NCI-H748 treated with DMSO at 0.1 percent for 48 hours (cell line): ENCODE data around the gene METTL6.
"Not testable (repeated sequence)": the region's sequence is repeated elsewhere in the genome, so short reads cannot be mapped to it uniquely, and the experiment has no call there.

Experiments used
- DNase-seq: peaks from one replicate; lab custom pipeline; 2025; lab: John Stamatoyannopoulos, UW

The METTL6 gene

GRCh38 chr3:15451216-15452113, 24.1 kb upstream of the METTL6 start:
- no peak for DNase-seq

DNA sequence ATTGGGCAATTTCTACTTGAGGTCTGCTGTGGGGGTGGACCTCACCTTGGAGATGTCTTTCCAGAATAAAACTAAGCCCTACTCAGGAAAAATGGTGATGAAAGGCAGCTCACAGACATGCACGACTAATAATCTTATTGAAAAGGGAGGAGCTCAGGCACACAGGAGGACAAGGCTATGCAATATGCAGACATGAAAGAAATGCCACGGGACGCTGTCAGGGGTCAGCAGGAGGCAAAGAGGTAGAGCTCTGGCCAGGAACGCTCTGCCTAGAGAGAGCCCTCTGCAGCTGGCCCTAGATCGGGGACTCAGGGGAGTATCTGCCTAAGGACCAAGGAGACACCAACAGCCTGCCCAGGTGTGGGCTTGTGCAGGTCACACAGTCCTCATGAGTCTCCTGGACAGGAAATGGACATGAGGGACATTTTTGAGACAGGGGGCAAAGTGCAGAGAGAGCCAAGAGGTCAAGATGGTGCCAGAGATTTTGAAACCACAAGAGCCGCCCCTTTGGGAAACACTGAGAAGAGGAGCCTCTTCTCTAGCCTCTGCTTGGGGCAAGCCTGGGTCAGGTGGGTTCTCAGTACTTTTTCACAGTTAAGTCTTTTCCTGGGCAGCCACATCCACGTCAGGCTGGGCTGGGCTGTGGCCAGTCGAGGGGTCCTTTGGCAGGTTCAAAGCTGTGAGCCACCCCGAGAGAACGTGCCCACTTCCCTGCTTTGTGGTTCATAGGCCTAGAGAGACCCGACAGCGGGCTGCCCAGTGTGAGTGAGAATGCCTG, 23.3 kb upstream of the METTL6 start:
- DNase-seq = no peak

- DNase-seq = no peak
Observed at GRCh38 chr3:15449489-15450224, 22.3 kb upstream of the METTL6 start.

GRCh38 chr3:15443826-15444524, 16.6 kb upstream of the METTL6 start:
- no peak for DNase-seq

DNA sequence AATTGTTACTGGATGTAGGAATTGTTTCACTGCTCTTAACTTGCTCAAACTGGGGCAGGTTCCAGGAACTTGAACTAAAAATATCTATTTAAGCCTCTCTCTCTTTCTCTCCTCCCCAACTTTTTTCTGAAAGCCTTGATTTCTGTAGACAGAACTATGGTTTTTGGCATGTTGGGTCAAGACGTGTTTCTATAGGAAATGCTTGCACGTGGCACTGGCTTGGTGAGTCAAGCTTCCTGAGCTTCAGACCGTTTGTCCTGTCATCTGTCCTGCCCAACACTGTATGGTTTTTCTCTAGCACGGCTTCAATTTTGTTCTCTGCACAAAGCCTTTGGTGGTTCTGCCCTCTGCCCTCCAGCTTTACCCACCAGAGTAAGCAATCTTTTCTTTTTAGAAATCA, 13.5 kb upstream of the METTL6 start:
- DNase-seq = no peak

DNA sequence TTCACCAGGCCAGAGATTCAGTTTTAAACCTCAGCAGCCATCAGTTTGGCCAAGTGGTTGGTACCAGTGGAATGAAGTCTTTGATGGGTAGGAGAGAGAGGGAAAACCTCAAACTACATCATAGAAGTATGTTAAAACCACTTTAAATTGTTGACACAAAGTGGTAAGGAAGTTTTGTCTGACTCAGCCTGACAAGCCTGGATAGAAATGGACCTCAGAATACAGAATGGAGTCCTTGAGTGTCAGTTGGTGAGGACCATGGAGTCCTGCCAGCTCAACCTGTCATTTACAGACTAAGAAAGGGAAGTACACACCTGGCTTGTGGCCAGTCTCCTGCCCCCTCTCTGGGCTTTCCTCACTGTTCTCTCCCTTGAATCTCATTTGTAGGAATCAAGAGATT, 12.1 kb upstream of the METTL6 start:
- no peak for DNase-seq

GRCh38 chr3:15438983-15439382, 11.6 kb upstream of the METTL6 start:
- no peak for DNase-seq

DNA sequence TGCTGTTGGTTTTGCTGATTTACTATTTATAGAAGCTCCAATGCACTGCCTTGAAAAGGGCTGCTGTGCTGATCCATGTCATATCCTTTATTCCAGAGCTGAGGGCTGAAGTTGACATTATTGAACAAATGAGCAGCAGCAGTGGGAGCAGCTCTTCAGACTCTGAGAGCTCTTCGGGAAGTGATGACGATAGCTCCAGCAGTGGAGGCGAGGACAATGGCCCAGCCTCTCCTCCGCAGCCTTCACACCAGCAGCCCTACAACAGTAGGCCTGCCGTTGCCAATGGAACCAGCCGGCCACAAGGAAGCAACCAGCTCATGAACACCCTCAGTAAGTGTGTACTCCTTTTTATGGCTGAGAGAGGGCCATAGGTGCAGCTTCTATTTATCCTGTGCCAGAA, 8.9 kb upstream of the METTL6 start:
- DNase-seq = no peak

DNA sequence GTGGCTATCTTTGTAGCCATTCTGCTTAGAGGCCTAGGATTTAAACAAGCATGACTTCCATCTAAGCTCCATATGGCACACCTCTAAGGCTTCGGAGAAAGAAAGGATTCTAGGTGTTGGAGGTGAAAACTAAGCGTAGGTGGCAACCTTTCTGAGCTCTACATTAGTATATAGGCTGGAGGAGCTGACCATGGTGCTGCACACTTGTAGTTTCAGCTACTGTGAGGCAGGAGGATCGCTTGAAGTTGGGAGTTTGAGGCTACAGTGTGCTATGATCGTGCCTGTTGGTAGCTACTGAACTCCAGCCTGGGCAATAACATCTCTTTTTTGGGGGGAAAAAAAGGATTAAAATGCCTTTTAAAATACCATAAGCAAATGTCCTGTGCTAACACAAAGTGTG, 7.4 kb upstream of the METTL6 start:
- no peak for DNase-seq

- no peak for DNase-seq
Observed at GRCh38 chr3:15433531-15433930, 6.2 kb upstream of the METTL6 start.

DNA sequence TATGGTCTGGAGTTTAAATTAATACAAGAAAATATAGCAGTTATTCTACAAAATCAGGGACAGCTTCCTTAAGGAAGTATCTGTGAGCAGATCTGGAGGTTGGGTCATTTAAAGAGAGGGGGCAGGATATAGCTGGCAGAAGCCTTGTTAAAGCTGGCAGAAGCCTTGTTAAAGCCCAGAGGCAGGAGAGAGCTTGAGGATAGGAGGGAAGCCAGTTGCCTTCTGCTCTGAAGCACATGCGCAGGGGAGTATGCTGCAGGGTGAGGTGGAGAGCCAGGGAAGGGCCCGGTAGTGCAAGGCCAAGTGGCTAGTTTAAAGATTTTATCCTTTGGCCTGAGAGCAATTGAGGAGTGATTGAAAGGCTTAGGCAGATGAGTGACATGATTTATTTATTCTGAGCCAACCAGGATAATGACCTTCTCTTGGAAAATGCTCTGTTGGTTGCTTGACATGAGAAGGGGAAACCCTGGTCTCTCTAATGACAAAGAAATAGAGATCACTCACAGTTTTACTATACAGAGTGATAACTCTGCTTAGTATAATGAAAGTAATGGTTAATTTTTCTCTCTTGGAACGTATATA, 4.0 kb upstream of the METTL6 start:
- DNase-seq = no peak

DNA sequence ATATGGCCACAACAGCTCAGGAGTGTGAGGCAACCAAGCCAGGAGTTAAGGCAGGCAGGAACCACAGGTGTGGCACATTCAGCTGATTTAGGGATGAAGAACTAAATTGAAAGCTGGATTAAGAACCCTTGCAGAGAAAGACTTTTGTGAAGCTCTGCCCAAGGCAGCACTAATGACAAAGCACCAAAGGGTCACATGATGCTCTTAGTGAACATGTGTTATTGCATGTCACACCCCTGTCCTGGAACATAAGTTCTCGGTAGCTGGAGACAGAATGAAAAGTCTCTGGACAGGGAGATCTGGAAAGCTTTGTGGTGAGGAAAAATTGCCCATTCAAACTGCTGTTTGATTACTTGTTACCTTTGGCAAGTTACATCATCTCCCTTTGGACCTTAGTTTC, 3.3 kb upstream of the METTL6 start:
- DNase-seq = no peak

DNA sequence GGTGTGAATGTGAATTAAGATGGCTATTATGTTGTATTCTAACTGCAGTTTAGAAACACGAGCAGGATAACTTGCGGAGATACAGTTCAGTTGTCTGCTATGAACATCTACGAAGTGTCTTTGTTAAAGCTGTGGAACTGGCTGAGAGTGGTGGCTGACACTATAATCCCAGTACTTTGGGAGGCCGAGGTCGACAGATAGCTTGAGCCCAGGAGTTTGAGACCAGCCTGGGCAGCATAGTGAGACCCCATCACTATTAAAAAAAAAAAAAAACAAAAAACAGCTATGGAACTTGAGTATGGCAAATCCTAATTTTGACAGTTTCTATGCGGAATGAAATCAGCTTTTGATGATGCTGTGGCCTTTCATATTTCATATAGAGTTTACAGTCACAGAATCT, 1.7 kb upstream of the METTL6 start:
- no peak for DNase-seq

DNA sequence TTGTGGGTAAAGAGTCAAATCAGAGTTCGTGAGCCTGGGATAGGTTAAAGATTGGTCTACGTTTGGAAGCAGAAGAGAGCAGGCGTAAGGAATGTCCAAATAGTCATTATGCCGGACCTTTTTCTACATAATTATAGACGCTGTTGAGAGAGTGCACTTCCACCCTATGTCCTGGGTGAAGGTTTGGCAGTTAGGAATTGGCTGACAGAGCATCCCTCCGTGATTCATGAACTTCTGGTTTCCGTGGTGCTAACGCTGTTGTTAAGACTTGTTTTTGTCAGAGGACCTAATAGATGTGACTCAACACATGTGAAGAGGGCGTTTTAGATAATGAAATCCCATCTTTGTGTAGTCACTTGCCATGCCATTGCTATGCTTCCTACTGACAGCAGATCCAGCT, 1.2 kb upstream of the METTL6 start:
- DNase-seq = no peak

- DNase-seq = no peak
Observed at GRCh38 chr3:15427981-15428380, 637 bp upstream of the METTL6 start.

DNA sequence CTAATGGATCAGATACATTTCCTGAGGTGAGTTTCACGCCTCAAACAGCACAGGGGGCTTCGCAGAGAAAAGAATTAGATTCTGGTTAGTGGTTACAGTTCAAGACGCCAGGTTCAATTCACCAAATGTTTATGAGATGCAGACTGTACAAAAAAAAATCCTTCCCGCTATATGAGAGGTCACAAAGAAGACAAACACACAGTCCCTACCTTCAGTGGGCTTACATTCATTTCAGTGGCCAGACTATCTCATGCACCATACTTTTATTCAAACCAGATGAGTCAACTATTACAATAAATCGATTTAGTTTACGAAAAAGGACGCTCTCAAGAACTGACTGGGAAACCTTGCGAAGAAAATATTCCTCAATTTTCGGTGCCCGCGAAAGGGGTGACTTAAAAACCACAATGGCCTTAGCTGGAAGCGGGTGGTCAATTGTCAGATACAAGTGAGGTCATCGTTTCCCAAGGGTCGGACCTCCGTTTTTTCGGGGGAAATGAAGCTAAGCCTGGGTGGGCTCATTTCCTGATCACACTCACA, 695 bp downstream of the METTL6 start:
- DNase-seq = no peak

DNA sequence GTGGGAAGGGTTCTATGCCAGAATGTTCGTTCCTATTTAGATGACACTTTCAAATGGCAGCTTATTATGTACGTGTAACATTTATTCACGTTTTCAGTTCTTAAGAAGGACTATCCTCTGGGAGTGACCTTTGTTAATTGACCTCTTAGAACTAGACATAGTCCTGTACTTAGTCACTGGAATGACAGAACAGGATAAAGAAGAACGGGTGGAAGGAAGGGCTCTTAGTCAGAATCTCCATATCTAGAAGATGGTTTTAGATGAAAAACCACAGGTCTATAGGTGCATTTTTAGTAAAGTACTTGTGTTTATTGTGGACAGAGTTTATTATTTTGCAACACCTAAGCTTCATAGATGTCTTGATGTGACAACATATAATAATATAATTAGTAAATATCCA, 6.5 kb downstream of the METTL6 start:
- DNase-seq = no peak

DNA sequence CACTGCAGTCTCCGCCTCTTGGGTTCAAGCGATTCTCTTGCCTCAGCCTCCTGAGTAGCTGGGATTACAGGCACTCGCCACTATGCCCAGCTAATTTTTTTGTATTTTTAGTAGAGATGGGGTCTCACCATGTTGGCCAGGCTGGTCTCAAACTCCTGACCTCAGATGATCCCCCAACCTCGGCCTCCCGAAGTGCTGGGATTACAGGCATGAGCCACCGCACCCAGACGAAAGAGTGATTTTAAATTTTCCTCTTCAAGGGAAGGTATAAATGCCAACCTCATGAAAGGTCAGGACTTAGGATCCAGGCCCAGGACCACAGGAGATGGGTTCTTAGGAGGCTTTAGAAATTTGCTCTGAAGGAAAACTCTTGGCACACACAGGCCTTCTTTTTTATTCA, 16.4 kb downstream of the METTL6 start:
- DNase-seq = not testable (repeated sequence)

GRCh38 chr3:15409774-15410173, 17.6 kb downstream of the METTL6 start:
- no peak for DNase-seq

DNA sequence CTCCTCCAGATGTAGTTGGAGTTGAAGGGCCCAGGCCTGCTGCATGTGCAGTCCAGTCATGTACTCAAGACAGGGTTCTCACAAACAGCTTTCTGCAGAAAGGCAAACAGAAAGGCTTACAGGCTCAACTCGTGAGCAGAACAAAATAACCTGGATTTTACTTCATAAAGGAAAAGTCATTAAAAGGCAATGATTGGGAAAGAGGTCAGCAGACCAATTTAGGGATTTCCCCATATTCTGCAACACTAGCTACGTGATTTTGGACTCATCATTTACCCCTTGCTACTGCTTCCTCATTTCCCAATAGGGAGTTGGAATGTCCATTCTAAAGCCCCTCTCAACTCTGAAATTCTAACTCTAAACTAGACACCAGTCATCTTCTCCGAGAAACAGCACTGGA, 18.1 kb downstream of the METTL6 start:
- DNase-seq = no peak

- peak; percentile 2 for DNase-seq
Observed at GRCh38 chr3:15405448-15406050, 21.8 kb downstream of the METTL6 start.
